HPDE6-E6E7 (cell line): ENCODE data around the gene MAP3K5.

Experiments used
- DNase-seq: peaks from one replicate; pipeline ENCODE4 v3.0.0; 2011; ENCODE audit warnings: missing footprints; ENCODE audit errors: extremely low spot score

MAP3K5 gene

GRCh38 chr6:136517002-136517401, 275.3 kb downstream of the MAP3K5 start:
- DNase-seq: peak; percentile 36

- DNase-seq: no peak
Observed at GRCh38 chr6:136514591-136514990, 277.7 kb downstream of the MAP3K5 start.

GRCh38 chr6:136511926-136512325, 280.4 kb downstream of the MAP3K5 start:
- DNase-seq: no peak

- DNase-seq: no peak
Observed at GRCh38 chr6:136511397-136511796, 280.9 kb downstream of the MAP3K5 start.

- DNase-seq: no peak
Observed at GRCh38 chr6:136510782-136511181, 281.5 kb downstream of the MAP3K5 start.

GRCh38 chr6:136510299-136510698, 282.0 kb downstream of the MAP3K5 start:
- DNase-seq: no peak

GRCh38 chr6:136508725-136509392, 283.4 kb downstream of the MAP3K5 start:
- no peak for DNase-seq
